Measurements from ENCODE around the gene TRAF1. TPM values are rescaled to one million over a fixed set of nuclear protein-coding genes. Genes with fewer than 3 reads are reported as not detected.
A peak's percentile ranks its signal among the peaks of the same experiment; 100 is the strongest.

Gene TRAF1
- total RNA-seq, 2 experiments from 2014 or later, result 97.1 to 102 TPM

DNA sequence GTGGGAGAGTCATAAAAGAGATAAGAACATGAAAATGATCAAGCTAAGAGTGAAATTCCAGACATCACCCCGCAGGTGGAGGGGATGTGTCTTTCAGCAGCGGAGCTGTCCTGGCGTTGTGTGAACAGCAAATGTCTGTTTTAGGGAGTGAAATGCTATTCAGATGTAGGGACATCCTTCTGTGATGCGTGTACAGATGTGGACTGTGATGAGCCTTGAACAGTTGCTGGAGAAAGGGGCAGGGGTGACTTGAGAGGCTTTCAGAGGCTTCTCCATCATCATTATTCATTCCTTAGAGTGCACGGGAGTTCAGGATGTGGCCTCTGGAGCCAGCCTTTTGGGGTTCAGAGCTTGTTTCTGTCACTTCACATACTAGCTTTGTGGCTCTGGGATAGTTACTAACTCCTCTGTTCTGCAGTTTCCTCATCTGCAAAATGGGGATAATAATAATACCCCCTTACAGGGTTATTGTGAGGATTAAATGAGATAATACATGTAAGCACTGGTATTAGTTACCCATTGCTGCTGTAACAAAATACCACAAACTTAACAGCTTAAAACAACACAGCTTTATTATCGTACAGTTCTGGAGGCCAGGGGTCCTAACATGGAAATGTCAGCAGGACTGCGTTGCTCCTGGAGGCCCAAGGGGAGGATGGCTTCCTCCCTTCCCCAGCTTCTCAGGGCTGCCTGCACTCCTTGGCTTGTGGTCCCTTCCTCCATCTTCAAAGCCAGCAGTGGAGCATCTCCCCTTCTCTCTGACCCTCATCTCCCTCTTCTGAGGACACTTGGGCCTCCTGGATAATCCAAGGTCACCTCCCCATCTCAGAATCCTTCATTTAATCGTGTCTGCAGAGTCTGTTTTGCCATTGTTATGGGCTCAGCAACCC is 9.4 kb downstream of the TRAF1 start:
- Mint-ChIP-seq H3K9me3 (peaks cover 5% of the 10 kb centered on the region), H3K27me3 (no peaks in the 10 kb centered on the region), H3K4me1 (peaks cover 67% of the 10 kb centered on the region), H3K27ac (peak overlapping the region; percentile 83), H3K4me3 (peak overlapping the region; percentile 60), H3K36me3 (peaks cover 70% of the 10 kb centered on the region)
- POLR2A ChIA-PET, result interaction anchor here (1.0 to 2.9 kb wide), 9 partner anchors 9 to 41 kb away, joined by 5 to 38 read pairs (median 12); partner anchors contain the start of gene TRAF1
- ATAC-seq (ENCODE audit: low read depth) (no peak), DNase-seq (no peak)

DNA sequence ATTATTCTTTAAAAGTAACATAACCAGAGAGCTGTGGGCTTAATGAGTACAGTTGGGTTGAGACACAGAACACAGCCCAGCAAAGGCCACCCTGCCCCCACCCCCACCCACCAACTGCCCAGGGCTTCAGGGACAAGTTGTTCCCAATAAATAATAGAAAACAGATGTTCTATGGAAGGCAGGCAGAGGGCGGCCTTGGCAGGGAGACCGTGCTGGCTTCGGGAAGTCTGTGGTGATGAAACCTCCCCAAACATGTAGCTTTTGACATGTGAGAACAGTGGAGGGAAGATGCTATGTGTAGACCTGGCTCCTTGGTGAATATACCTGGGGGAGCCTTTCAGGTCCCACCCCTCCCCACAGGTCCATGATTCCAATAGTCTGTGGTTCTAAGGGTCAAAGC is 10.0 kb downstream of the TRAF1 start:
- Mint-ChIP-seq H3K4me3 (peak overlapping the region; percentile 60), H3K9me3 (peaks cover 5% of the 10 kb centered on the region), H3K27me3 (no peaks in the 10 kb centered on the region), H3K27ac (peak overlapping the region; percentile 83), H3K36me3 (peaks cover 68% of the 10 kb centered on the region), H3K4me1 (peaks cover 66% of the 10 kb centered on the region)
- POLR2A ChIA-PET, result interaction anchor here (0.7 to 2.9 kb wide), 11 partner anchors 9 to 39 kb away, joined by 3 to 38 read pairs (median 10); partner anchors contain the start of genes PHF19 and TRAF1
- DNase-seq, result no peak
- ATAC-seq (ENCODE audit: low read depth), result no peak

GRCh38 chr9:120915854-120916470 is 10.6 kb downstream of the TRAF1 start:
- peak overlapping the region; percentile 47 for H3K4me3 Mint-ChIP-seq
- ATAC-seq (ENCODE audit: low read depth) (peak; percentile 84), DNase-seq (no peak)
- POLR2A ChIA-PET, result interaction anchor here (0.5 to 2.9 kb wide), 13 partner anchors 9 to 46 kb away, joined by 3 to 38 read pairs (median 9); partner anchors contain the start of genes PHF19 and TRAF1
- H3K27ac Mint-ChIP-seq, result peak overlapping the region; percentile 79
- peaks cover 68% of the 10 kb centered on the region for H3K36me3 Mint-ChIP-seq
- peaks cover 64% of the 10 kb centered on the region for H3K4me1 Mint-ChIP-seq
- peaks cover 5% of the 10 kb centered on the region for H3K9me3 Mint-ChIP-seq
- no peaks in the 10 kb centered on the region for H3K27me3 Mint-ChIP-seq

- ATAC-seq (ENCODE audit: low read depth) (no peak), DNase-seq (no peak)
- Mint-ChIP-seq H3K9me3 (peaks cover 5% of the 10 kb centered on the region), H3K4me1 (peaks cover 63% of the 10 kb centered on the region), H3K36me3 (peaks cover 68% of the 10 kb centered on the region), H3K27ac (no peak overlapping the region), H3K4me3 (no peak overlapping the region), H3K27me3 (no peaks in the 10 kb centered on the region)
- POLR2A ChIA-PET, result interaction anchor here (0.6 to 2.6 kb wide), 4 partner anchors 8 to 19 kb away, joined by 3 to 19 read pairs (median 8); no protein-coding TSS in a partner anchor
Measured at GRCh38 chr9:120914953-120915352, 11.6 kb downstream of the TRAF1 start.

DNA sequence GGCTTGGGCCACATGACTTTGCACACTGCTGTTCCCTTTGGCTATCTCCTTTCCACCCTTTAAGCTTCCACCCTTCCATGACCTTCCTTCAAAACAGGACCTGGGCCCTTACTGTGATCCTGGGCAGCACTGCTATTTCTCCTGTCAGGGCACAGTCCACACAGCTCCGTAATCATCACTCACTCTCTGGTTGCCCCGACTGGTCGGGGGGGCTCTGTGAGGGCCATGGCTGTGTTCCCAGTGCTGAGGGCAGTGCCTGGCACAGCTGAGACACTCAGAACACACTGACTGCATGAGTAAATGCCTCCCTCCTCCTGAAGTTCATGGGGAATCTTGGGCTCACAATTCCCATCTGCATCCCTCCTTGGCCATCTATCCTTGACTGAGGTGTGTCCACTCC is 12.2 kb downstream of the TRAF1 start:
- DNase-seq (no peak), ATAC-seq (ENCODE audit: low read depth) (no peak)
- Mint-ChIP-seq H3K27me3 (no peaks in the 10 kb centered on the region), H3K4me1 (peaks cover 61% of the 10 kb centered on the region), H3K9me3 (peaks cover 5% of the 10 kb centered on the region), H3K27ac (peak overlapping the region; percentile 25), H3K4me3 (no peak overlapping the region), H3K36me3 (peaks cover 65% of the 10 kb centered on the region)
- POLR2A ChIA-PET, result interaction anchor here (1.1 kb wide), 1 partner anchor 12 kb away, joined by 3 read pairs; no protein-coding TSS in a partner anchor

GRCh38 chr9:120913647-120914264 is 12.8 kb downstream of the TRAF1 start:
- ATAC-seq (ENCODE audit: low read depth), result no peak
- DNase-seq, result no peak
- Mint-ChIP-seq H3K36me3 (peaks cover 68% of the 10 kb centered on the region), H3K4me3 (no peak overlapping the region), H3K4me1 (peaks cover 61% of the 10 kb centered on the region), H3K9me3 (peaks cover 5% of the 10 kb centered on the region), H3K27me3 (no peaks in the 10 kb centered on the region), H3K27ac (peak overlapping the region; percentile 70)
- POLR2A ChIA-PET, result interaction anchor here (1.1 to 1.2 kb wide), 2 partner anchors 10 to 11 kb away, joined by 3 read pairs; no protein-coding TSS in a partner anchor

GRCh38 chr9:120912958-120913646 is 13.5 kb downstream of the TRAF1 start:
- POLR2A ChIA-PET, result interaction anchor here (0.6 to 1.2 kb wide), 5 partner anchors 9 to 203 kb away, joined by 3 to 6 read pairs (median 3); no protein-coding TSS in a partner anchor
- Mint-ChIP-seq H3K4me1 (peaks cover 57% of the 10 kb centered on the region), H3K27ac (peak overlapping the region; percentile 4), H3K9me3 (peaks cover 5% of the 10 kb centered on the region), H3K27me3 (no peaks in the 10 kb centered on the region), H3K4me3 (no peak overlapping the region), H3K36me3 (peaks cover 63% of the 10 kb centered on the region)
- DNase-seq (no peak), ATAC-seq (ENCODE audit: low read depth) (no peak)

DNA sequence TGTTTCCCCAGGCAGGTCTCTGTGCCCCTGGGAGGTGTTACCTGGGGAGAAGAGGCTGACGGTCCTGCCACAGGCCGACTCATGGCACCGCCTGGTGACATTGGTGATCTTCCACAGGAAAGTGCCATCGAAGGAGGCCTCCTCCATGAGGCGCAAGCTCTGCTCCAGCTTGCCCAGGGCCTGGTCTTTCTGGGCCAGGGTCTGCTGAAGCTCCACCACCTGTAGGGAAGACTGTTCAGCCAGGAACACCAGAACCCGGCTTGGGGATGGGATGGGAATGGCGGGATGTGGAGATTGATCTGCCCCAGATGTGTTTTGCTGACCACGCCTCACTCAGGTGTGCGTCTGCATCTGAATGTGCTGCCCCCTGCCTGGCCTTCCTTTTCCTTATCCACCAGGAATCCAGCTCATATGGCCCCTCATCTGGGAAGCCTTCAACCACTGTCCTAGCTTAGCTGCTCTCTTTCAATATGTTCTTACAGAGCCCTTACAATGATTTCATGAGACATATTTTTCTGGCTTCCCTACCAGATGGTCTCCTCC is 15.2 kb downstream of the TRAF1 start:
- H3K4me1 Mint-ChIP-seq, result peaks cover 56% of the 10 kb centered on the region
- no peaks in the 10 kb centered on the region for H3K9me3 Mint-ChIP-seq
- peak overlapping the region; percentile 78 for H3K27ac Mint-ChIP-seq
- POLR2A ChIA-PET, result interaction anchor here (0.7 to 3.6 kb wide), 7 partner anchors 8 to 42 kb away, joined by 4 to 20 read pairs (median 5); no protein-coding TSS in a partner anchor
- no peaks in the 10 kb centered on the region for H3K27me3 Mint-ChIP-seq
- no peak overlapping the region for H3K4me3 Mint-ChIP-seq
- ATAC-seq (ENCODE audit: low read depth) (no peak), DNase-seq (no peak)
- H3K36me3 Mint-ChIP-seq, result peaks cover 62% of the 10 kb centered on the region

DNA sequence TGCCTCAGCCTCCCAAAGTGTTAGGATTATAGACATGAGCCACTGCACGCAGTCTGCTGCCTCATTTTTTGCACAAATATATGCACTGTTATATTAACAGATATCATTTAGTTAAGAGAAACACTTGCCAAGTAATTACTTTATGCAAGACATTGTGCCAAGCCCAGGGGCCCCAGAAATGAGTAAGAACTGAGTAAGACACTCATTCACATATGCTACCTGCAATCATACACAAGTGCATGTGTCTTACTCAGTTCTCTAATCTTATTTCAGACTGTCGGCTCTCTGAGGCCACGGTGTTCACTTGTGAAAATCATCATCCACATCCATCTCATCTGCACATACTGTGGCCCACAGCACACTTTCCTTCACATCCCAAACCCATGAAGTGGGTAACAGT is 16.0 kb downstream of the TRAF1 start:
- no peak overlapping the region for H3K4me3 Mint-ChIP-seq
- H3K27me3 Mint-ChIP-seq, result no peaks in the 10 kb centered on the region
- DNase-seq (no peak), ATAC-seq (ENCODE audit: low read depth) (no peak)
- no peaks in the 10 kb centered on the region for H3K9me3 Mint-ChIP-seq
- H3K4me1 Mint-ChIP-seq, result peaks cover 58% of the 10 kb centered on the region
- H3K36me3 Mint-ChIP-seq, result peaks cover 63% of the 10 kb centered on the region
- POLR2A ChIA-PET, result interaction anchor here (0.9 to 3.6 kb wide), 6 partner anchors 8 to 21 kb away, joined by 3 to 20 read pairs (median 6); no protein-coding TSS in a partner anchor
- peak overlapping the region; percentile 82 for H3K27ac Mint-ChIP-seq

- ATAC-seq (ENCODE audit: low read depth), result peak; percentile 32
- Mint-ChIP-seq H3K27me3 (no peaks in the 10 kb centered on the region), H3K27ac (peak overlapping the region; percentile 82), H3K36me3 (peaks cover 67% of the 10 kb centered on the region), H3K4me1 (peaks cover 65% of the 10 kb centered on the region), H3K4me3 (peak overlapping the region; percentile 30), H3K9me3 (no peaks in the 10 kb centered on the region)
- DNase-seq, result no peak
- POLR2A ChIA-PET, result interaction anchor here (0.8 to 3.6 kb wide), 4 partner anchors 10 to 22 kb away, joined by 3 to 20 read pairs (median 10); no protein-coding TSS in a partner anchor
Measured at GRCh38 chr9:120909904-120910303, 16.7 kb downstream of the TRAF1 start.

GRCh38 chr9:120905315-120906164 is 21.1 kb downstream of the TRAF1 start:
- Mint-ChIP-seq H3K27me3 (no peaks in the 10 kb centered on the region), H3K4me3 (peak overlapping the region; percentile 62), H3K4me1 (peaks cover 76% of the 10 kb centered on the region), H3K36me3 (peaks cover 54% of the 10 kb centered on the region), H3K9me3 (no peaks in the 10 kb centered on the region), H3K27ac (peak overlapping the region; percentile 93)
- ATAC-seq (ENCODE audit: low read depth) (peak; percentile 49), DNase-seq (peak; percentile 56)
- POLR2A ChIA-PET, result interaction anchor here (0.5 to 5.9 kb wide), 12 partner anchors 10 to 60 kb away, joined by 3 to 94 read pairs (median 8); partner anchors contain the start of genes PHF19 and TRAF1
